T-helper 2 cell (primary cell): ENCODE results near the gene CFAP70.

ENCODE experiments used
- DNase-seq, 5 experiments: peaks; one replicate each; pipeline versions ENCODE4 v3.0.0 to v3.0.0-alpha.2; 2012 to 2022

The CFAP70 gene

DNA sequence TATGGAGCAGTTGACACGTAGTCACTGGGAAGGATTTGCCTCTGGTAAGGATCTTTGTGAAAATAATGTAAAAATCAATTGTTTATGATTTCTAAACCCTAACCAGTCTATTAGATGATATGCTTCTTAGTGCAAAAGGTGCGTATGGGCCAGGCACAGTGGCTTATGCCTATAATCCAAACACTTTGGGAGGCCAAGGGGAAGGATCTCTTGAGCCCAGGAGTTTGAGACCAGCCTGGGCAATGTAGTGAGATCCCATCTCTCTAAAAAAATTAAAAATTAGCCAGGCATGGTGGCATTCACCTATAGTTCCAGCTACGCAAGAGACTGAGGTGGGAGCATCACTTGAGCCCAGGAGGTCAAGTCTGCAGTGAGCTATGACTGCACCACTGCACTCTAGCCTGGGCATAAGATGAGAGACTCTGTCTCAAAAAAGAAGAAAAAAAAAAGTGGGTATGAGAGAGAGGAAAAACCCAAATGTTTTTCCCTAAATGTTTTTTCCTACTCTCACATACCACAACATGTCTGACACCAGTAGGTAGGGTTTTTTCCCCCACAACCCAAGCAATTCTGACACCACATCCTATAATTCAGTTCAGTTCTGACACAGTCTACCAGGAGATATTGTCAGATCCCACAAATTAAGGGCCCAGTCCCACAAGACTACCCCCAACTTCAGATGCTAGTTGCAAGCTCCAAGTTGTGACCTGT is 148.1 kb downstream of the CFAP70 start:
- DNase-seq, result no peak

DNA sequence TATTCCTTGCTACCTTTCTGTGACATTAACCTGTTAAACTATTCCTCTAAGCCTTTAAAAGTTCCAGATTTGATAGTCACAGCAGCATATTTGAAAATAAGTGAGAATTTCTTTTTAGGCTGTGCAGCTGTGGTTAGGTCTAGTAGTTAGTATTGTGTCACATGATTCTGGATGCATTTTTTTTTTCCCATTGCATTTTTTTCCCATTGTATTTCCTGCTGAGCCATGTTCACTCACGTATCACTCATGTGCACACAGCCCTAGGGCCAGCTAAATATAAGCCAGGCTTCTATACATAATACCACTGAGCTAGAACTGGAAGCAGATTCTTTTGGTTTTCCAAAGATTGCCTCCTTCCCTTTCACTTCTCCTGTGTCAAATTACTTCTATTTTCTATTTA is 149.0 kb downstream of the CFAP70 start:
- DNase-seq, result no peak

DNA sequence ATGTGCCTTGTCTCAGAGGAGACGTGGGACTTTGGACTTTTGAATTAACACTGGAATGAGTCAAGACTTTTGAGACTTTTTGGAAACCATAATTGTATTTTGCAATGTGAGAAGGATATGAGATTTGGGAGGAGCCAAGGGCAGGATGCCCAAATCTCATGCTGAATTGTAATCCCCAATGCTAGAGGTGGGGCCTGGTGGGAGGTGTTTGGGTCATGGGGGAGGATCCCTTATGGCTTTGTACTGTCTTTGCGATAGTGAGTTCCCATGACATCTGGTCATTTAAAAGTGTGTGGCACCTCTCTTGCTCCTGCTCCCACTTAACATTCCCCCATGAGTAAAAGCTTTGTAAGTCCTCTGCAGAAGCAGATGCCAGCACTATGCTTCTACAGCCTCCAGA is 150.8 kb downstream of the CFAP70 start:
- no peak for DNase-seq

DNA sequence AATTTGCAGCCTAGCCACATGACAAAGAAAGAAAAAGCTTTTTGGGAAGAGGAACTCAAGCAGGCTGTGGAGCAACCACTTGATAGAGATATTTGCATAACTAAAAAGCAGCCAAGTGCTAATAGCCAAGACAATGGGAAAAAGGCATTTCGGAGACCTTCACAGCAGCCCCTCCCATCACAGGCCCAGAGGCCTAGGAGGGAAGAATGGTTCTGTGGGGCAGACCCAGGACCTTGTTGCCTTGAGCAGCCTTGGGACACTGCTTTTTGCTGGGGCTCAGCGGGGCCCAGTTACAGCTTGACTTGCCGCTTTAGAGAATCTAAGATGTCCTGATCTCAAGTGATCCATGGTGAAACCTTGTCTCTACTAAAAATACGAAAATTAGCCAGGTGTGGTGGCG is 152.3 kb downstream of the CFAP70 start:
- DNase-seq, result no peak

DNA sequence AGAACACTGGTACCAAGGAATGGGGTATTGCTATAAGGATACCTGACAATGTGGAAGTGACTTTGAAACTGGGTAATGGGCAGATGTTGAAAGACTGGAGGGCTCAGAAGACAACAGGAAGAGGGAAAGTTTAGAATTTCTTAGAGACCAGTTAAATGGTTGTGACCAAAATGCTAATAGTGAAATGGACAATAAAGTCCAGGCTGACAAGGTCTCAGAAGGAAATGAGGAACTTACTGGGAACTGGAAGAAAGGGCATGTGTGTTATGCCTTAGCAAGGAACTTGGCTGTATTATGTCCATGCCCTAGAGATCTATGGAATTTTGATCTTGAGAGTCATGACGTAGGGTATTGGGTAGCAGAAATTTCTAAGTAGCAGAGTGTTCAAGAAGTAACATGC is 152.8 kb downstream of the CFAP70 start:
- DNase-seq, result no peak

DNA sequence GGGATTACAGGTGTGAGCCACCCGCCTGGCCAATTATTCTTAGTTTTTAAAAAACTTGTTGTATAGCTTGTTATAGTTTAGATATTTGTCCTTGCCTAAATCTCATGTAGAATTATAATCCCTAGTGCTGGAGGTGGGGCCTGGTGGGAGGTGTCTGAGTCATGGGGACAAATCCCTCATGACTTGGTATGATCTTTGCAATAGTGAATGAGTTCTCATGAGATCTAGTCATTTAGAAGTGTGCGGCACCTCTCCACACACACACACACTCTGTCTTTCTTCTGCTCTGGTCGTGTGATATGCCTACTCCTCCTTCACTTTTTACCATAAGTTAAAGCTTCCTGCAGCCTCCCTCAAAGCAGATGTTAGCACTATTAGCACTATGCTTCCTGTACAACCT is 153.6 kb downstream of the CFAP70 start:
- DNase-seq, result no peak
